DMS53 treated with DMSO at 0.1 percent for 48 hours (cell line): ENCODE measurements around the gene RALGPS2.
"Not testable (repeated sequence)": the region's sequence is repeated elsewhere in the genome, so short reads cannot be mapped to it uniquely, and the experiment has no call there.

ENCODE experiments used
- DNase-seq: peaks from one replicate; lab custom pipeline; 2025; ENCODE audit not compliant: unreplicated experiment; lab: John Stamatoyannopoulos, UW

Gene RALGPS2

DNA sequence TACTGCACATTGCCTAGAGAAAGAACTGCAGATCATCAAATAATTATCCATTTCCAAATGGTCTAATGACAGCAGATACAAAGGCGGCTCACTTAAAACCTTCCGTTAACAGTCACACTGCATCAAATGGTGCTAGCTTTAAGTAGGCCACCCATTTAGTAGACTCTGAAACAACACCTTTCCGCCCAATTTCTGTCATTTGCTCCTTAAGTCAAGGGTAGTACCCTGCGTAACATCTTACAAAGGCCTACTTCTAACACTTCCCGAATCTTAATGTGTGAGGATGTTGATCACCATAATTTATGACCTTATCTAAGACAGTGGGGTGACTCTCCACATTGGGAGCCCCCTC, 692 bp upstream of the RALGPS2 start:
- DNase-seq, result no peak

GRCh38 chr1:178725466-178726086, 532 bp downstream of the RALGPS2 start:
- DNase-seq, result peak; percentile 58

DNA sequence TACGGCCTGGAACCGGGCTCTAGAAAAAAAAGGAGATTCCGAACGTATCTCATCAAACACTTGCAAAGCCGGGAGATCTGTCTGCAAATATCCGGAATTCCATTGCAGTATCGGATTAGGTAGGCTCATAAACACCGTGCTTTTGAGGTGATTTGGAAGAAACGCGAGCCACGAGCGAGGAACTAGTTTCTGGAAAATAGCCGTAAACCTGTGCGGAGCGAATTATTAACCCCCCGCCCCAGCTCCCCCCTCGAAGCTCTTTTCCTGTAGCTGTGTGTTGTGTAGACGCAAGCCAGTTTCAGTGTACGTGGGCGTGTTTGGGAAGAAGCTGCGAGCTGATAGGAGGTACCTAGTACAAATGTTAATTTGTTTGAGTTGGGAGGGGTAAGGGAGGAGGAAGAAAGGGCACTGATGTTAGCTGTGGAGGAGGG, 1.1 kb downstream of the RALGPS2 start:
- DNase-seq, result peak; percentile 92

DNA sequence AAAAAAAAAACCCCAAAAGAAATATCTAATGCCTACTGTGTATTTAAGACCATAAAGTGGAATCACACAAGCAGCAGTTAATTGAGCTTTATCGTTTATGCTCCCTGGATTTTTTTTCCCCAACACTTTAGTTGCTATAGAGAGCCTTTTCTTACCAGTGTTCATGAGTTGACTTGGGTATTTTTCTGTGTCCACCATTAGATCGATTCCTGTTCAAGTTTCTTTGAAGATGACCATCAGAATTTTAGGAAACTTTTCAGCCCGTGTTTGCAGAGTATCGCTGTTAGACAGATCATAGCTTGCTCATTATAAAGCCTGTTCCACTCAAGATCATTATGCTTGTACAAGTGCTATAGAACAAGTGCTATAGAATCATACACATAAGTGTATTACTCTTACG, 1.5 kb downstream of the RALGPS2 start:
- peak; percentile 47 for DNase-seq

- no peak for DNase-seq
Observed at GRCh38 chr1:178727014-178727895, 2.2 kb downstream of the RALGPS2 start.

GRCh38 chr1:178733972-178734371, 8.9 kb downstream of the RALGPS2 start:
- no peak for DNase-seq

- no peak for DNase-seq
Observed at GRCh38 chr1:178738780-178739179, 13.7 kb downstream of the RALGPS2 start.

DNA sequence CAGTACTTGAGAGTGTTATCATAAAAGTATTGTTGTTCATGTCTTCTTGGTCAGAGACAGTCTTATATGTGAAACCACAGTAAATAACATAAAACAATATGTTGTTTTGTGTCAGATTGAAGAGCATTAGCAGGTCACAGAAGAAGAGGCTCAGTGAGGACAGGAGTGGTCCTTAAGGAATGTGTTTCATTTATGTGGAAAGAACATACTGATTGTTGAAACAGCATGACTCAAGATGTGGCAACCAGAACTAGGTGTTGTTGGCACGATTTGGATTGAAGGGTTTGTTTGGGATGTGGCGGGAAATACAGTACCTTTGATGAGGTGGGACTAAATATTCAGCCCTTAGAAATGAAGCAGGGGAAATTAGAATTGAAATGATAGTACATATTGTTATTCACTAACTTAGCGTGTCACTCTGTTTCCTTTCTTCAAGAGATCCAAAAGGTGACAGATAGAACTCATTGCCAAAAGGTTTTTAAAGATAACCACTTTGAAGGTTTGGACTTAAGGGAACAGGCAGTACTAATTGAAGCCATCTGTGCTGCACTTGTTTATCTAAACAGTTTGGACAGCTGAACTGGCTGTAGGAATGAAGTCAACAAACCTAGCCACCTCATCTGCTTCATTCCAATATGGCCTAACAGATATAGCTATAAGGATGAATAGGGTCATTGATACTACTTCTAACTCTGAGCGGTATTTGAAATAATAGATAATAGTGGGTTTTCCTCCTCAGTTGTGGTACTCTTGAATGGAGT, 14.4 kb downstream of the RALGPS2 start:
- no peak for DNase-seq

- no peak for DNase-seq
Observed at GRCh38 chr1:178740491-178740890, 15.4 kb downstream of the RALGPS2 start.

GRCh38 chr1:178740924-178741323, 15.9 kb downstream of the RALGPS2 start:
- no peak for DNase-seq

DNA sequence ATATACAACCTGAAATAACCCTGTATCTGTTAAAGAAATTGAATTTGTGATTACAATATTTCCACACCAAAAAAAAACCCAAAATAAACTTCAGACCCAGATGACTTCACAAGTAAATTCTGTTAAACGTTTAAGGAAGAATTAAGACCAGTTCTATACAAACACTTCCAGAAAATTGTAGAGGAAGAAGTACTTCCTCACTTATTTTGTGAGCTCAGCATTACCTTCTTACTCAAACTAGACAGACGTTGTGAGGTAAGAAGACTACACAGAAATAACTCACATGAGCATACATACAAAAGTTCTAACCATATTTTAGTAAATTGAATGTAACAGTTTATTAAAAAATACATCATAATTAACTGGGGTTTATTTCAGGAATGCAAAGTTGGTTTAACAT, 18.8 kb downstream of the RALGPS2 start:
- DNase-seq, result no peak

DNA sequence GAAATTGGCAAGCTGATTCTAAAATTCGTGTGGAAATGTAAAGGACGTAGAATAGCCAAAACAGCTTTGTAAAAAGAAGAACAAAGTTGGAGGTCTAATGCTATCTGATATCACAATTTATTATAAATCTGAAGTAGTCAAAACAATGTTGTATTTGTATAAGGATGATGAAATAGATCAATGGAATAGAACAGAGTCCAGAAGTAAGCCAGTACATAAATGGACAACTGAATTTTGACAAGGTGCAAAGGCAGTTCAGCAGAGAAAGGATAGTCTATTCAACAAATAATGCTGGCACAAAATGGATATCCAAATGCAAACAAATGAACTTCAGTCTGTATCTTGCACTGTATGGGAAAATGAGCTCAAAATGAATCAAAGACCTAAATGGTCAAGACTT, 20.2 kb downstream of the RALGPS2 start:
- DNase-seq, result no peak

- DNase-seq, result no peak
Observed at GRCh38 chr1:178746345-178746744, 21.3 kb downstream of the RALGPS2 start.

DNA sequence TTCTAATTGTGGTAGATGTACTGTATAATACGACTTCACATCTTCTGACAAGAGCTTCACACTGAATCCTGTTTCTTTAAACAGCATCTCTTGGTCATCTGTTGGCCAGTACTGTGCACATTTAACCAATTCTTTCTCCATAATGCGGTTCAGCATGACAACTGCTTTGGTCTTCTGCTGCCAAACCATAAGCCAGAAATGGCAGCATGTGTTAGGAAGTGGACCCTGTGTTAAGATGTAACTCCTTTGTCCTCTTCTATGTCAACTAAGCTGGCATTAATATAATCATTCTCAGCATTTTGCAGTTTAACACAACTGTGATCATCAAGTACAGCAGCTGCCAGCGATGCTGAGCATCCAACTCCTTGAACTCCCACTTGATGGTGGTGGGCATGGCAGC, 22.3 kb downstream of the RALGPS2 start:
- not testable (repeated sequence) for DNase-seq

- DNase-seq, result no peak
Observed at GRCh38 chr1:178749581-178750166, 24.6 kb downstream of the RALGPS2 start.

DNA sequence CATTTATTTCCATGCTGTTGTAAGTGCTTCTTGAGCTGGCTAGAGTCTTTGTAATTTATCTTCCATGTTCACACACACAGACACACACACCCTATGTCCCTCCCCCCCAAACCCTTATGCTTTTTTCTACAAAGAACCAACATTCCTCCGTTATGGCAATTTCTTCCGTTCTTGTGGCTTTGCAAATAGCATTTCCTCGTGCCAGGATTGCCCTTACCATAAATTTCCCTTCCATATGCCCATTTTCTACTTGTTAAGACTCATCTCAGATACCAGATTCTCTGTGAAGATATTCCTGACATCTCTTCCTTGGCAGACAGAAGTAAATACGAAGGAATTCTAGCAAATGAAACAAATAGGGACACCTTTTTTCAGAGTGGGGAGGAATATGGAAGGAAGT, 26.0 kb downstream of the RALGPS2 start:
- DNase-seq, result no peak

- no peak for DNase-seq
Observed at GRCh38 chr1:178752891-178753290, 27.8 kb downstream of the RALGPS2 start.

DNA sequence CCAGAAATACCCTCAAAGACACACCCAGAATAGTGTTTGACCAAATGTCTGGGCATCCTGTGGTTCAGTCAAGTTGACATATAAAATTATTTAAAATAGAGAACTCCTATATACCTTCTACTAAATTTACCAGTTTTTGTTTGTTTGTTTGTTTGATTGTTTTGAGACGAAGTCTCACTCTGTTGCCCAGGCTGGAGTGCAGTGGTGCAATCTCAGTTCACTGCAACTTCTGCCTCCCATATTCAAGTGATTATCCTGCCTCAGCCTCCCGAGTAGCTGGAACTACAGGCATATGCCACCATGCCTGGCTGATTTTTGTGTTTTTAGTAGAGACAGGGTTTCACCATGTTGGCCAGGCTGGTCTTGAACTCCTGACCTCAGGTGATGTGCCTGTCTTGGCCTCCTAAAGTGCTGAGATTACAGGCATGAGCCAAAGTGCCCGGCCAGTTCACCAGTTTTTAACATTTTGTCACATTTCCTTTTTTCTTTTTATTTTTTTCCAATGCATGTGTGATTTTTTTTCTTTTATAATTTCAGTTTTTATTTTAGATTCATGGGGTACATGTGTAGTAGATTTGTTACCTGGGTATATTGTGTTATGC, 29.7 kb downstream of the RALGPS2 start:
- DNase-seq, result not testable (repeated sequence)

- peak; percentile 48 for DNase-seq
Observed at GRCh38 chr1:178768423-178768822, 43.4 kb downstream of the RALGPS2 start.

DNA sequence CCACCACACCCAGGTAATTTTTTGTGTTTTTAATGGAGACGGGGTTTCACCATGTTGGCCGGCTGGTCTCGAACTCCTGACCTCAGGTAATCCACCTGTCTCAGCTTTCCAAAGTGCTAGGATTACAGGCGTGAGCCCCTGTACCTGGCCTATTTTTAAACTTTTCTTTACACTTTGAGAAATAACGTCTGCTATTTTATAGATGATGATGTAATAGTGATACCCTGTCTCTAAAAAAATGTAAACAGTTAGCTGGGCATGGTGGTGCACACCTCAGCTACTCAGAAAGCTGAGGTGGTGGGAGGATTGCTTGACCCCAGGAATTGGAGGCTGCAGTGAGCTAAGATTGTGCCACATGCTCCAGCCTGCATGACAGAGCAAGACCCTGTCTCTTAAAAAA, 47.9 kb downstream of the RALGPS2 start:
- DNase-seq, result no peak

- DNase-seq, result peak; percentile 8
Observed at GRCh38 chr1:178774263-178774662, 49.2 kb downstream of the RALGPS2 start.
